Subcutaneous adipose tissue (tissue), 4 donors: ENCODE data around the gene CDK13. TPM values are rescaled to one million over a fixed set of nuclear protein-coding genes. Genes with fewer than 3 reads are reported as not detected.

Experiments used
- total RNA-seq, 4 donors: library from RNA; depleted of rRNA; stranded (reverse); fragments of >200 nt; gene quantifications; one replicate each; pipeline ENCODE4 v1.1.0, GENCODE V29; 2016
- TF ChIP-seq, protein P1 (sequence below): fragments of 450-650 bp; IDR thresholded peaks from one replicate; pipeline ENCODE4 v1.5.1; 2016; ENCODE audit warnings: low read depth, mild to moderate bottlenecking, control low read depth, antibody characterized with exemption, moderate library complexity

The CDK13 gene
- total RNA-seq, 4 donors from 2014 or later = 65.6 to 81.9 (median 68.3) TPM

GRCh38 chr7:40041456-40041855 is 91.4 kb downstream of the CDK13 start:
- TF ChIP-seq, protein P1, sequence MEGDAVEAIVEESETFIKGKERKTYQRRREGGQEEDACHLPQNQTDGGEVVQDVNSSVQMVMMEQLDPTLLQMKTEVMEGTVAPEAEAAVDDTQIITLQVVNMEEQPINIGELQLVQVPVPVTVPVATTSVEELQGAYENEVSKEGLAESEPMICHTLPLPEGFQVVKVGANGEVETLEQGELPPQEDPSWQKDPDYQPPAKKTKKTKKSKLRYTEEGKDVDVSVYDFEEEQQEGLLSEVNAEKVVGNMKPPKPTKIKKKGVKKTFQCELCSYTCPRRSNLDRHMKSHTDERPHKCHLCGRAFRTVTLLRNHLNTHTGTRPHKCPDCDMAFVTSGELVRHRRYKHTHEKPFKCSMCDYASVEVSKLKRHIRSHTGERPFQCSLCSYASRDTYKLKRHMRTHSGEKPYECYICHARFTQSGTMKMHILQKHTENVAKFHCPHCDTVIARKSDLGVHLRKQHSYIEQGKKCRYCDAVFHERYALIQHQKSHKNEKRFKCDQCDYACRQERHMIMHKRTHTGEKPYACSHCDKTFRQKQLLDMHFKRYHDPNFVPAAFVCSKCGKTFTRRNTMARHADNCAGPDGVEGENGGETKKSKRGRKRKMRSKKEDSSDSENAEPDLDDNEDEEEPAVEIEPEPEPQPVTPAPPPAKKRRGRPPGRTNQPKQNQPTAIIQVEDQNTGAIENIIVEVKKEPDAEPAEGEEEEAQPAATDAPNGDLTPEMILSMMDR = no peak

DNA sequence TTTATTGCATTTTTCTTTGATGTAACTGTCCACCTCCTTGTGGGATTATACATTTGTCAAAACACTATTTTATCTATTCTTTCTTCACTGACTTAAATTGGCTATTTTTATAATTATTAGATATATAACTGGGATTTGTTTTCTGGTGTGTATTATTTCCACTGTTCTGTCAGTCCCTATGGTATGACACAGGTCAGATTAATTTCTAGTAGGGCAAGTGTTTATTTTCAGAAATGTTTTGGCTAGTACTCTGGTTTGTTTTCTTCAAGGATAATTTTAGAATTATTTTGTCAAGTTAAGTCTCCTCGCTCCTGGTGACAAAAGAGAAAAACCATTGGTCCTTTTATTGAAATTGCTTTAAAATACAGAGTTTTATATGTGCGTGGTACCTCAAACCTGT is 93.1 kb downstream of the CDK13 start:
- TF ChIP-seq, protein P1 = no peak

- TF ChIP-seq, protein P1 = no peak
Observed at GRCh38 chr7:40047661-40048060, 97.6 kb downstream of the CDK13 start.

DNA sequence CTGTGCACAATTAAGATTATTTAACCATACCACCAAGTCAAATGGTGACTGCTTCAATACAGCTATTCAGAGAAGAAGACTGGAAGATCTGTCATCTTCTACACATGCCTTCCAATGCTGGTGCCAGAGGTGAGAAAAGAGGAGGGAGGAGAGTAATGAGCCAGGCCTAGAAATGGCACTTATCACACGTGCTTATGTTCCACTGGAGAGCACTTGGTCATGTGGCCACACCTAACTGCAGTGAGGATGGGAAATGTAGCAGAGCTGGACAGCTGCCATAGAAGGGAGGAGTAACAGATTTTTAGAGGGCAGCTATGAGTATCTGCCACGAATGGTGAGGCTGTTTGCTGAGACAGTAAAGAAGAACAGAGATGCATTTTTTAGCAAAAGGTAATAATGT is 107.2 kb downstream of the CDK13 start:
- TF ChIP-seq, protein P1 = no peak

DNA sequence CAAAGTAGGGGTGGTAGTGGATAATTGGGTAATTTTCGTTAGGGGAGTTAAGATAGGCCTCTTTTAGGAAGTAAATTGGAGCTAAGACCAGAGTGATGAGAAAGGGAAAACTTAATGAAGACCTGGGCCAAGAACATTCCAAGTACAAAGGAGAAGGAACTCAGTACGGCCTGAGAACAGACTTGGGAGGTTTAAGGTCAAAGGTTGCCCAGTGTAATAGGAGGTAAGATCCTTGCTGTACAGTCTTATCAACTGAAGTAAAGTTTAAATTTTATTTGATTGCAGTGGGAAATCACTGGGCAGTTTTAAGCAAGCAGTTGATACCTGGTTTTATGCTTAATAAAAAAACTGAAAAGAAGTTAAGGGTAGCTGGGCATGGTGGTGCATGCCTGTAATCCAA is 108.0 kb downstream of the CDK13 start:
- TF ChIP-seq, protein P1 = no peak

GRCh38 chr7:40058636-40059035 is 108.6 kb downstream of the CDK13 start:
- TF ChIP-seq, protein P1 = no peak

GRCh38 chr7:40059057-40059456 is 109.0 kb downstream of the CDK13 start:
- TF ChIP-seq, protein P1 = no peak
